IMR-90 (cell line): Measurements from ENCODE around the gene TRPM4. TPM values are rescaled to one million over a fixed set of nuclear protein-coding genes. Genes with fewer than 3 reads are reported as not detected.

Experiments
- ATAC-seq: fragments of 200-7000 bp; cut with Tn5 transposase; 2 replicates; pipeline ENCODE4 v1.9.1; 2020; ENCODE audit warnings: low read depth, mild to moderate bottlenecking, moderate library complexity
- BruUV-seq: library from RNA; stranded (reverse); fragments of 400-500 nt; replicated peaks from 2 replicates; lab custom pipeline; 2021; lab: Mats Ljungman, UMichigan
- CTCF ChIA-PET: fragments of 300-600 bp; formaldehyde crosslinking; extraction: SDS; loops from one replicate; lab custom pipeline; 2021; ENCODE audit warnings: antibody characterized with exemption; lab: Yijun Ruan, JAX
- POLR2A ChIA-PET: fragments of 300-600 bp; sonication (Branson Sonifier 250); formaldehyde crosslinking; loops from one replicate; lab custom pipeline; 2022; ENCODE audit warnings: antibody characterized with exemption; ENCODE audit not compliant: unreplicated experiment; lab: Charles Lee
- DNase-seq: peaks from one replicate; pipeline ENCODE4 v3.0.0; 2013
- H2AFZ ChIP-seq: replicated peaks from 2 replicates; pipeline ENCODE3; 2013; ENCODE audit warnings: low read length, mild to moderate bottlenecking; ENCODE audit not compliant: poor library complexity
- H2AK5ac ChIP-seq: 2 replicates; pipeline ENCODE4 v1.6.1; 2013; ENCODE audit warnings: low read depth, low read length, inconsistent platforms
- H2AK9ac ChIP-seq: replicated peaks from 2 replicates; pipeline ENCODE3; 2013; ENCODE audit warnings: mild to moderate bottlenecking, low read depth, low read length, moderate library complexity; ENCODE audit not compliant: poor library complexity
- H2BK120ac ChIP-seq: 2 replicates; pipeline ENCODE4 v1.6.1; 2013; ENCODE audit warnings: low read depth, low read length, inconsistent platforms
- H2BK15ac ChIP-seq: 3 replicates; pipeline ENCODE4 v1.6.1; 2013; ENCODE audit warnings: low read depth, low read length, inconsistent platforms
- H2BK20ac ChIP-seq: 2 replicates; pipeline ENCODE4 v1.6.1; 2013; ENCODE audit warnings: low read depth, mild to moderate bottlenecking, inconsistent platforms, low read length, moderate library complexity
- H2BK5ac ChIP-seq: 2 replicates; pipeline ENCODE4 v1.6.1; 2013; ENCODE audit warnings: mild to moderate bottlenecking, low read depth, low read length, inconsistent platforms; ENCODE audit not compliant: poor library complexity, severe bottlenecking
- H3K14ac ChIP-seq: replicated peaks from 2 replicates; pipeline ENCODE4 v1.6.1; 2013; ENCODE audit warnings: low read depth, low read length, inconsistent platforms
- H3K18ac ChIP-seq: 2 replicates; pipeline ENCODE4 v1.6.1; 2013; ENCODE audit warnings: low read depth, low read length, control low read depth
- H3K23ac ChIP-seq: 2 replicates; pipeline ENCODE4 v1.6.1; 2013; ENCODE audit warnings: low read depth, low read length, inconsistent platforms
- H3K27ac ChIP-seq: 2 replicates; pipeline ENCODE4 v1.5.1; 2013; ENCODE audit warnings: mild to moderate bottlenecking, control low read depth, low read length; ENCODE audit not compliant: insufficient read depth
- H3K27me3 ChIP-seq: 2 replicates; pipeline ENCODE4 v1.6.1; 2013; ENCODE audit warnings: low read length; ENCODE audit not compliant: control insufficient read depth, insufficient read depth
- H3K36me3 ChIP-seq: 2 replicates; pipeline ENCODE4 v1.6.1; 2013; ENCODE audit warnings: low read length, mixed read lengths; ENCODE audit not compliant: control insufficient read depth, insufficient read depth
- H3K4ac ChIP-seq: 2 replicates; pipeline ENCODE4 v1.6.1; 2013; ENCODE audit warnings: low read depth, low read length, inconsistent platforms
- H3K4me1 ChIP-seq: 2 replicates; pipeline ENCODE4 v1.6.1; 2013; ENCODE audit warnings: low read length, mixed read lengths; ENCODE audit not compliant: control insufficient read depth, insufficient read depth
- H3K4me2 ChIP-seq: 2 replicates; pipeline ENCODE4 v1.6.1; 2013; ENCODE audit warnings: low read depth, mild to moderate bottlenecking, control low read depth, low read length, moderate library complexity
- H3K4me3 ChIP-seq: 2 replicates; pipeline ENCODE4 v1.5.1; 2013; ENCODE audit warnings: low read depth, mild to moderate bottlenecking, control low read depth, low read length, moderate library complexity; ENCODE audit not compliant: insufficient read depth
- H3K56ac ChIP-seq: 2 replicates; pipeline ENCODE4 v1.6.1; 2013; ENCODE audit warnings: low read length, inconsistent platforms; ENCODE audit not compliant: insufficient read depth; ENCODE audit errors: extremely low read depth
- H3K79me1 ChIP-seq, 2 experiments: 2 replicates each; pipeline ENCODE4 v1.6.1; 2013; ENCODE audit warnings: low read length in 2 of 2, inconsistent platforms in 1 of 2, low read depth in 1 of 2
- H3K9ac ChIP-seq: 2 replicates; pipeline ENCODE4 v1.6.1; 2013; ENCODE audit warnings: low read depth, low read length, control low read depth
- H3K9me1 ChIP-seq: 2 replicates; pipeline ENCODE4 v1.6.1; 2013; ENCODE audit warnings: low read length, inconsistent platforms; ENCODE audit not compliant: insufficient read depth
- H3K9me3 ChIP-seq: 2 replicates; pipeline ENCODE4 v1.6.1; 2013; ENCODE audit warnings: low read length; ENCODE audit not compliant: control insufficient read depth, insufficient read depth
- H4K20me1 ChIP-seq: 2 replicates; pipeline ENCODE4 v1.6.1; 2013; ENCODE audit warnings: low read length, inconsistent platforms; ENCODE audit not compliant: insufficient read depth
- H4K5ac ChIP-seq: 2 replicates; pipeline ENCODE4 v1.6.1; 2013; ENCODE audit warnings: mild to moderate bottlenecking, low read depth, low read length, control low read depth
- H4K8ac ChIP-seq, 2 experiments: 2 replicates each; pipeline ENCODE4 v1.6.1; 2013; ENCODE audit warnings: low read depth in 2 of 2, low read length in 2 of 2, control low read depth in 1 of 2, inconsistent platforms in 1 of 2
- H4K91ac ChIP-seq: 2 replicates; pipeline ENCODE4 v1.6.1; 2013; ENCODE audit warnings: low read depth, low read length, inconsistent platforms; ENCODE audit not compliant: insufficient read depth
- BHLHE40 ChIP-seq: fragments of 150-350 bp; IDR thresholded peaks from 2 replicates; pipeline ENCODE4 v1.6.1; 2016; ENCODE audit warnings: mild to moderate bottlenecking, low read depth, low read length
- CEBPB ChIP-seq: IDR thresholded peaks from 2 replicates; pipeline ENCODE4 v1.6.1; 2012; ENCODE audit warnings: low read depth, low read length, improper control_type of control experiment
- CHD1 ChIP-seq: IDR thresholded peaks from 2 replicates; pipeline ENCODE4 v1.6.1; 2012; ENCODE audit warnings: low read depth, low read length, improper control_type of control experiment
- CTCF ChIP-seq: conservative IDR thresholded peaks from 2 replicates; pipeline ENCODE4 v1.5.1; 2012; ENCODE audit warnings: mild to moderate bottlenecking, low read depth, low read length, improper control_type of control experiment
- FOS ChIP-seq: fragments of 150-350 bp; IDR thresholded peaks from 2 replicates; pipeline ENCODE4 v1.6.1; 2016; ENCODE audit warnings: low read depth, low read length
- MAFK ChIP-seq: IDR thresholded peaks from 2 replicates; pipeline ENCODE4 v1.6.1; 2012; ENCODE audit warnings: low read depth, low read length, improper control_type of control experiment
- MAZ ChIP-seq: IDR thresholded peaks from 2 replicates; pipeline ENCODE4 v1.6.1; 2012; ENCODE audit warnings: low read depth, mild to moderate bottlenecking, low read length, improper control_type of control experiment, moderate library complexity, borderline replicate concordance
- MXI1 ChIP-seq: IDR thresholded peaks from 2 replicates; pipeline ENCODE4 v1.6.1; 2012; ENCODE audit warnings: low read depth, mild to moderate bottlenecking, low read length, moderate library complexity, borderline replicate concordance
- NFE2L2 ChIP-seq: fragments of 150-350 bp; IDR thresholded peaks from 2 replicates; pipeline ENCODE4 v1.6.1; 2016; ENCODE audit warnings: low read depth, mild to moderate bottlenecking, low read length
- POLR2A ChIP-seq: IDR thresholded peaks from 2 replicates; pipeline ENCODE4 v1.6.1; 2012; ENCODE audit warnings: mild to moderate bottlenecking, low read depth, low read length
- RAD21 ChIP-seq: IDR thresholded peaks from 2 replicates; pipeline ENCODE4 v1.6.1; 2012; ENCODE audit warnings: low read length, improper control_type of control experiment
- RCOR1 ChIP-seq: IDR thresholded peaks from 2 replicates; pipeline ENCODE4 v1.6.1; 2012; ENCODE audit warnings: mild to moderate bottlenecking, low read length, improper control_type of control experiment; ENCODE audit not compliant: insufficient replicate concordance
- RFX5 ChIP-seq: IDR thresholded peaks from 2 replicates; pipeline ENCODE4 v1.8.0; 2012; ENCODE audit warnings: low read depth, mild to moderate bottlenecking, low read length, moderate library complexity
- SMC3 ChIP-seq: fragments of 150-350 bp; IDR thresholded peaks from 2 replicates; pipeline ENCODE4 v1.6.1; 2016; ENCODE audit warnings: low read depth, mild to moderate bottlenecking, antibody characterized with exemption, low read length, moderate library complexity
- USF2 ChIP-seq: fragments of 150-350 bp; IDR thresholded peaks from 2 replicates; pipeline ENCODE4 v1.6.1; 2017; ENCODE audit warnings: mild to moderate bottlenecking, antibody characterized with exemption, low read length, low read depth
- whole genome bisulfite sequencing, 2 experiments: methylation state at CpG; one replicate each; pipeline versions ENCODE4 v1.1.5 to v1.1.7; 2013; ENCODE audit warnings: missing lambda C conversion rate in 2 of 2; ENCODE audit not compliant: insufficient read length in 1 of 2; ENCODE audit errors: extremely low coverage in 2 of 2; 5-methylcytosine and 5-hydroxymethylcytosine counted together
- dilution Hi-C: fragments of 300-500 bp; cut with HindIII; formaldehyde crosslinking; loops from one replicate; pipeline ENCODE4 v1.14.3; 2018; ENCODE audit warnings: low sequenced_read_pairs; ENCODE audit not compliant: unreplicated experiment
- in situ Hi-C: fragments of 300-500 bp; cut with MboI; formaldehyde crosslinking; loops from 3 replicates; pipeline ENCODE4 v1.14.3; 2019; ENCODE audit warnings: low sequenced_read_pairs, inconsistent platforms, mixed read lengths
- intact Hi-C: fragments of 100-400 bp; cut with micrococcal nuclease; formaldehyde crosslinking; loops from 2 replicates; pipeline ENCODE4 v1.10.0; 2022
- polyA plus RNA-seq, 3 experiments: library from polyadenylated mRNA; depleted of rRNA; stranded (reverse); fragments of >200 nt; gene quantifications; 2 replicates each; pipeline ENCODE4 v1.2.3, GENCODE V29; 2012; ENCODE audit warnings: low replicate concordance in 1 of 3
- total RNA-seq: library from RNA; depleted of rRNA; stranded (reverse); fragments of >200 nt; gene quantifications from 2 replicates; pipeline ENCODE4 v1.2.3, GENCODE V29; 2012
- TF ChIP-seq, protein P1 (sequence below): fragments of 150-350 bp; IDR thresholded peaks from 2 replicates; pipeline ENCODE4 v1.6.1; 2016; ENCODE audit warnings: low read depth, mild to moderate bottlenecking, low read length, moderate library complexity, borderline replicate concordance

Gene TRPM4
- total and polyA plus RNA-seq, 2 of the 4 experiments (the other 2 are of a cell fraction): 2.2 to 19.7 TPM

DNA sequence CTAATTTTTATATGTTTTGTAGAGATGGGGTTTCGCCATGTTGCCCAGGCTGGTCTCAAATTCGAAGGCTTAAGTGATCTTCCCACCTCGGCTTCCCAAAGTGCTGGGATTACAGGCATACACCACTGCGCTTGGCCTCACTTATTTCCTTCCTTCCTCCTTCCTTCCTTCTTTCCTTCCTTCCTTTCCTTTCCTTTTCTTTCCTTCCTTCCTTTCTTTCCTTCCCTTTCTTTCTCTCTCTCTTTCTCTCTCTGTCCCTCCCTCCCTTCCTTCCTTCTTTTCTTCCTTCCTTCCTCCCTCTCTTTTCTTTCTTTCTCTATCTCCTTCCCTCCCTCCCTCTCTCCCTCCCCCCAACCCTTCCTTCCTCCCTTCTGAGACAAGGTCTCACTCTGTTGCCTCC lies 36.8 kb downstream of the TRPM4 start:
- no peak overlapping the region for H3K56ac ChIP-seq
- no peaks in the 10 kb centered on the region for H3K27me3 ChIP-seq
- no peaks in the 10 kb centered on the region for H3K9me1 ChIP-seq
- no peak overlapping the region for H2AFZ ChIP-seq
- no peak overlapping the region for H2BK15ac ChIP-seq
- no peak overlapping the region for H4K5ac ChIP-seq
- DNase-seq (no peak), ATAC-seq (no peak)
- no peaks in the 10 kb centered on the region for H3K79me1 ChIP-seq
- ChIA-PET CTCF (no interaction called here), POLR2A (no interaction called here)
- no peak overlapping the region for H4K8ac ChIP-seq
- H3K4me3 ChIP-seq: no peak overlapping the region
- H3K23ac ChIP-seq: no peak overlapping the region
- H3K4me1 ChIP-seq: no peaks in the 10 kb centered on the region
- no peak overlapping the region for H3K14ac ChIP-seq
- H3K36me3 ChIP-seq: peaks cover 20% of the 10 kb centered on the region
- no peak overlapping the region for H2BK5ac ChIP-seq
- H2AK5ac ChIP-seq: no peak overlapping the region
- no peak overlapping the region for H3K27ac ChIP-seq
- 90% methylated on average over 2 of the region's 4 CpGs; no CpG with 5 or more reads in 1 of the 2 experiments for WGBS, 2 experiments
- H3K4ac ChIP-seq: no peak overlapping the region
- H3K18ac ChIP-seq: no peak overlapping the region
- dilution Hi-C loops (no loop called here), in situ Hi-C loops (no loop called here), intact Hi-C loops (no loop called here)
- no peak for TF ChIP-seq BHLHE40
- no peak for TF ChIP-seq NFE2L2
- no peak for TF ChIP-seq MAZ
- TF ChIP-seq MXI1: no peak
- TF ChIP-seq, protein P1, sequence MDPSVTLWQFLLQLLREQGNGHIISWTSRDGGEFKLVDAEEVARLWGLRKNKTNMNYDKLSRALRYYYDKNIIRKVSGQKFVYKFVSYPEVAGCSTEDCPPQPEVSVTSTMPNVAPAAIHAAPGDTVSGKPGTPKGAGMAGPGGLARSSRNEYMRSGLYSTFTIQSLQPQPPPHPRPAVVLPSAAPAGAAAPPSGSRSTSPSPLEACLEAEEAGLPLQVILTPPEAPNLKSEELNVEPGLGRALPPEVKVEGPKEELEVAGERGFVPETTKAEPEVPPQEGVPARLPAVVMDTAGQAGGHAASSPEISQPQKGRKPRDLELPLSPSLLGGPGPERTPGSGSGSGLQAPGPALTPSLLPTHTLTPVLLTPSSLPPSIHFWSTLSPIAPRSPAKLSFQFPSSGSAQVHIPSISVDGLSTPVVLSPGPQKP: no peak
- TF ChIP-seq POLR2A: no peak
- TF ChIP-seq RAD21: no peak
- no peak for TF ChIP-seq SMC3
- TF ChIP-seq RCOR1: no peak
- no peak for TF ChIP-seq RFX5
- TF ChIP-seq CHD1: no peak
- no peak for TF ChIP-seq MAFK
- TF ChIP-seq CEBPB: no peak
- TF ChIP-seq USF2: no peak
- TF ChIP-seq CTCF: no peak
- no peak for TF ChIP-seq FOS
- no TSS peak for BruUV-seq
- no peak overlapping the region for H2BK120ac ChIP-seq
- H3K4me2 ChIP-seq: no peak overlapping the region
- no peak overlapping the region for H2AK9ac ChIP-seq
- no peak overlapping the region for H2BK20ac ChIP-seq
- no peaks in the 10 kb centered on the region; the same call in none of the 2 replicates for H4K20me1 ChIP-seq
- no peaks in the 10 kb centered on the region for H3K9me3 ChIP-seq
- H4K91ac ChIP-seq: no peak overlapping the region
- no peak overlapping the region for H3K9ac ChIP-seq
